ENCODE data around the gene MTMR11. TPM values are rescaled to one million over a fixed set of nuclear protein-coding genes. Genes with fewer than 3 reads are reported as not detected.
"Not testable (repeated sequence)": the region's sequence is repeated elsewhere in the genome, so short reads cannot be mapped to it uniquely, and the experiment has no call there.

The MTMR11 gene
- total and polyA plus RNA-seq, 11 donors = 1.6 to 4.5 (median 2.1) TPM

DNA sequence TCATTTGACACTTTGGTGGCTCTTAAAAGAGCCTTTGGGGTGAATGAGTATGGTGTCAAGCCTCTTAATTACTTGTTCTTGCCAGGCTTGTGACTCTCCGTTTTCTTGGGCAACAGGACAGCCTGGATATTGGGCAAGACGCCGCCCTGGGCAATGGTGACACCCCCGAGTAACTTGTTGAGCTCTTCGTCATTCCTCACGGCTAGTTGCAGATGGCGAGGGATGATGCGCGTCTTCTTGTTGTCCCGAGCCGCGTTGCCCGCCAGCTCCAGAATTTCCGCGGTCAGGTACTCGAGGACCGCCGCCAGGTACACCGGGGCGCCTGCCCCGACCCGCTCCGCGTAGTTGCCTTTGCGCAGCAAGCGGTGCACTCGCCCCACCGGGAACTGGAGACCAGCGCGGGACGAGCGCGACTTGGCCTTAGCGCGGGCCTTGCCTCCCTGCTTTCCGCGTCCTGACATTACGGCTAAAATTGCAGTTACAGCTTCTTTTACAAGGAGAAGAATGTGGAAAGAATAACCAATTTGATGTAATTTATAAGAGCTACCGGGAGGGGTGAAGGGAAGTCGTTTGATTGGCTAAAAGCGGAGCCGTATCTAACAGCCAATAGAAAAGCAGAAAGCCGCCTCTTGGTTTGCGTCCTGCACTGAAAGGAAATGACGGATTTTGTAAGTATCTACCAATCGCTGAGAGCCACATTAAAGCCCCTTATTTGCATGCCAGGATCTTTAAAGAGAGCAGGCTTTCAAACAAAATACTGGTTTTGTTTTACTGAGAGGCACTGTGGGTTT is 49.0 kb downstream of the MTMR11 start:
- Histone ChIP-seq H3K27ac (peak overlapping the region; percentile 87 to 100 (median 96)), H3K27me3 (no peaks in the 10 kb centered on the region), H3K36me3 (no peaks in the 10 kb centered on the region), H3K4me1 (peaks cover 0 to 29% (median 18%) of the 10 kb centered on the region in 12 donors), H3K4me3 (peak overlapping the region; percentile 42 to 86 (median 67)), H3K9me3 (no peaks in the 10 kb centered on the region)
- TF ChIP-seq POLR2A (IDR thresholded peaks at IDR 0.05) = peak; percentile 36 to 93
- TF ChIP-seq, protein P1, sequence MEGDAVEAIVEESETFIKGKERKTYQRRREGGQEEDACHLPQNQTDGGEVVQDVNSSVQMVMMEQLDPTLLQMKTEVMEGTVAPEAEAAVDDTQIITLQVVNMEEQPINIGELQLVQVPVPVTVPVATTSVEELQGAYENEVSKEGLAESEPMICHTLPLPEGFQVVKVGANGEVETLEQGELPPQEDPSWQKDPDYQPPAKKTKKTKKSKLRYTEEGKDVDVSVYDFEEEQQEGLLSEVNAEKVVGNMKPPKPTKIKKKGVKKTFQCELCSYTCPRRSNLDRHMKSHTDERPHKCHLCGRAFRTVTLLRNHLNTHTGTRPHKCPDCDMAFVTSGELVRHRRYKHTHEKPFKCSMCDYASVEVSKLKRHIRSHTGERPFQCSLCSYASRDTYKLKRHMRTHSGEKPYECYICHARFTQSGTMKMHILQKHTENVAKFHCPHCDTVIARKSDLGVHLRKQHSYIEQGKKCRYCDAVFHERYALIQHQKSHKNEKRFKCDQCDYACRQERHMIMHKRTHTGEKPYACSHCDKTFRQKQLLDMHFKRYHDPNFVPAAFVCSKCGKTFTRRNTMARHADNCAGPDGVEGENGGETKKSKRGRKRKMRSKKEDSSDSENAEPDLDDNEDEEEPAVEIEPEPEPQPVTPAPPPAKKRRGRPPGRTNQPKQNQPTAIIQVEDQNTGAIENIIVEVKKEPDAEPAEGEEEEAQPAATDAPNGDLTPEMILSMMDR (IDR thresholded peaks at IDR 0.05) = no peak
- DNase-seq (peak; percentile 77 to 91 (median 84)), ATAC-seq (peak; percentile 73 to 76 (median 73))
- WGBS, 4 donors = 0 to 1% (median 0%) methylated on average over 45 to 46 of the region's 46 CpGs
- intact Hi-C loops (cut with DNase I) = loop anchor here in 5 of 10 donors (1.0 to 2.0 kb wide), 3 partner anchors 39 to 52 kb away; partner anchors contain the start of gene SF3B4 (in 3 of the 5)

DNA sequence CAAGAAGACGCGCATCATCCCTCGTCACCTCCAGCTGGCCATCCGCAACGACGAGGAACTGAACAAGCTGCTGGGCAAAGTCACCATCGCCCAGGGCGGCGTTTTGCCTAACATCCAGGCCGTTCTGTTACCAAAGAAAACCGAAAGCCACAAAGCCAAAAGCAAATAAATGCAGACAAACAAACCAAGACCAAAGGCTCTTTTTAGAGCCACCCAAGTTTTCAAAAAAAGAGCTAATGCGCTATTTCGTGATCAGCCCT is 49.6 kb downstream of the MTMR11 start:
- ATAC-seq; H3K27me3 ChIP-seq; H3K9me3 ChIP-seq; DNase-seq; H3K36me3 ChIP-seq; intact Hi-C loops (cut with DNase I): not testable (repeated sequence)
- 0 to 1% (median 0%) methylated on average over 13 of the region's 13 CpGs for WGBS, 4 donors
- Histone ChIP-seq H3K4me3 (peak overlapping the region; percentile 42 to 86 (median 67)), H3K4me1 (peaks cover 0 to 29% (median 18%) of the 10 kb centered on the region in 12 donors), H3K27ac (peak overlapping the region; percentile 87 to 100 (median 96))

DNA sequence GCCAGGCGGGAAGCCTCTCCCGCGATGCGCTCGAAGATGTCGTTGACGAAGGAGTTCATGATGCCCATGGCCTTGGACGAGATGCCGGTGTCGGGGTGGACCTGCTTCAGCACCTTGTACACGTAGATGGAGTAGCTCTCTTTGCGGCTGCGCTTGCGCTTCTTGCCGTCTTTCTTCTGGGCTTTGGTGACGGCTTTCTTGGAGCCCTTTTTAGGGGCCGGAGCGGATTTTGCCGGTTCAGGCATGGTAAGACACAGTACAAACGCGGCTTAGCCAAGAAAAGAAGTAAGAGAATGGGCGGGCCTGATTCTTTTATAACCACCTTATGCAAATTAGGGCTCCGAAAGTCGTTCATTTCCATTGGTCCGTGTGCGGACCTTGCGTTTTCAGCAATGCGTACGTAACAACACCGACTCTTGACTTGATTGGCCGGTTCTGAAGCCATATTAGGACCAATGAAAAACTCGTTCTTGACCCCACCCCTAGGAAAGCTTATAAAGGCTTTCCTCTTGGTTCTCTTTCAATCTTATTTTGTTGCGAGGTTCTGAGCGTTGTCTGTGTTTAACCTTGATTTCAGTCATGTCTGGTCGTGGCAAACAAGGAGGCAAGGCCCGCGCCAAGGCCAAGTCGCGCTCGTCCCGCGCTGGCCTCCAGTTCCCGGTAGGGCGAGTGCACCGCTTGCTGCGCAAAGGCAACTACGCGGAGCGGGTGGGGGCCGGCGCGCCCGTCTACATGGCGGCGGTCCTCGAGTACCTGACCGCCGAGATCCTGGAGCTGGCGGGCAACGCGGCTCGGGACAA is 50.1 kb downstream of the MTMR11 start:
- peak; percentile 83 to 94 (median 92) for DNase-seq
- H3K27ac ChIP-seq = peak overlapping the region; percentile 87 to 100 (median 97)
- peak; percentile 82 to 88 (median 86) for ATAC-seq
- H3K9me3 ChIP-seq = no peaks in the 10 kb centered on the region
- intact Hi-C loops (cut with DNase I) = no loop called here
- peak overlapping the region; percentile 53 to 86 (median 67) for H3K4me3 ChIP-seq
- peak; percentile 99 for TF ChIP-seq POLR2A (IDR thresholded peaks at IDR 0.05)
- TF ChIP-seq, protein P1 (IDR thresholded peaks at IDR 0.05) = no peak
- WGBS, 4 donors = 0% methylated on average over 60 to 62 of the region's 62 CpGs
- no peaks in the 10 kb centered on the region for H3K27me3 ChIP-seq
- no peaks in the 10 kb centered on the region for H3K36me3 ChIP-seq
- H3K4me1 ChIP-seq = peaks cover 0 to 29% (median 19%) of the 10 kb centered on the region in 12 donors

- WGBS, 4 donors = 0 to 1% (median 1%) methylated on average over 6 to 19 of the region's 19 CpGs
- H3K27ac ChIP-seq = peak overlapping the region; percentile 80 to 100 (median 97)
- H3K9me3 ChIP-seq; H3K27me3 ChIP-seq; H3K36me3 ChIP-seq; intact Hi-C loops (cut with DNase I): not testable (repeated sequence)
- ATAC-seq (peak in 2 of 4 donors; percentile 1 to 5), DNase-seq (peak in 1 of 5 donors; percentile 10)
- H3K4me3 ChIP-seq = peak overlapping the region; percentile 53 to 86 (median 67)
- peaks cover 0 to 29% (median 19%) of the 10 kb centered on the region in 12 donors for H3K4me1 ChIP-seq
Measured at GRCh38 chr1:149886121-149886395, 50.6 kb downstream of the MTMR11 start.

Data from heart left ventricle (tissue), 16 donors.